Neuronal stem cell (in vitro differentiated cells): ENCODE results near the gene FNDC11.

ENCODE experiments used
- DNase-seq: peaks from one replicate; pipeline ENCODE4 v3.0.0-alpha.2; 2013; ENCODE audit warnings: low spot score
- H2AFZ ChIP-seq: one replicate; pipeline ENCODE4 v1.6.1; 2013; ENCODE audit warnings: mild to moderate bottlenecking, low read length, inconsistent platforms
- H2AK5ac ChIP-seq: 2 replicates; pipeline ENCODE4 v1.6.1; 2013; ENCODE audit warnings: low read depth, mild to moderate bottlenecking, inconsistent platforms, low read length, moderate library complexity, mixed read lengths
- H2BK120ac ChIP-seq: 2 replicates; pipeline ENCODE4 v1.6.1; 2013; ENCODE audit warnings: low read depth, mild to moderate bottlenecking, inconsistent platforms, low read length, moderate library complexity, mixed read lengths
- H2BK12ac ChIP-seq: one replicate; pipeline ENCODE4 v1.6.1; 2013; ENCODE audit warnings: low read length, inconsistent platforms
- H2BK15ac ChIP-seq: 2 replicates; pipeline ENCODE4 v1.6.1; 2013; ENCODE audit warnings: mild to moderate bottlenecking, low read length, inconsistent platforms, mixed read lengths
- H2BK5ac ChIP-seq: one replicate; pipeline ENCODE4 v1.6.1; 2013; ENCODE audit warnings: inconsistent platforms, mild to moderate bottlenecking, low read length, moderate library complexity
- H3K14ac ChIP-seq: one replicate; pipeline ENCODE4 v1.6.1; 2013; ENCODE audit warnings: low read length, inconsistent platforms
- H3K18ac ChIP-seq: 2 replicates; pipeline ENCODE4 v1.6.1; 2013; ENCODE audit warnings: low read length, inconsistent platforms
- H3K23ac ChIP-seq: 2 replicates; pipeline ENCODE4 v1.6.1; 2013; ENCODE audit warnings: low read depth, mild to moderate bottlenecking, mixed read lengths, low read length, inconsistent platforms; ENCODE audit not compliant: poor library complexity
- H3K27ac ChIP-seq: replicated peaks from 3 replicates; pipeline ENCODE4 v1.5.1; 2013; ENCODE audit warnings: low read length, inconsistent platforms
- H3K27me3 ChIP-seq, 3 experiments: 2 replicates each; pipeline ENCODE4 v1.6.1; 2013; ENCODE audit warnings: low read length in 3 of 3, mild to moderate bottlenecking in 2 of 3, inconsistent platforms in 1 of 3, low read depth in 1 of 3, mixed read lengths in 1 of 3, moderate library complexity in 1 of 3; ENCODE audit not compliant: control insufficient read depth in 3 of 3, insufficient read depth in 3 of 3
- H3K36me3 ChIP-seq, 2 donors: replicated peaks in 1 of 2; 2 replicates each; pipeline ENCODE4 v1.6.1; 2013; ENCODE audit warnings: low read length in 2 of 2; ENCODE audit not compliant: control insufficient read depth in 2 of 2, insufficient read depth in 2 of 2
- H3K4ac ChIP-seq: 2 replicates; pipeline ENCODE4 v1.6.1; 2013; ENCODE audit warnings: inconsistent platforms, mild to moderate bottlenecking, low read length, moderate library complexity
- H3K4me1 ChIP-seq, 2 donors: 1 replicate in 1 of 2; 2 replicates in 1 of 2; pipeline ENCODE4 v1.6.1; 2013; ENCODE audit warnings: low read length in 2 of 2, low read depth in 1 of 2; ENCODE audit not compliant: control insufficient read depth in 2 of 2, insufficient read depth in 1 of 2
- H3K4me2 ChIP-seq: one replicate; pipeline ENCODE4 v1.6.1; 2013; ENCODE audit warnings: mild to moderate bottlenecking, low read length, inconsistent platforms; ENCODE audit not compliant: insufficient read depth, poor library complexity, severe bottlenecking
- H3K4me3 ChIP-seq, 2 donors: 2 replicates each; pipeline ENCODE4 v1.5.1; 2013; ENCODE audit warnings: low read length in 2 of 2, mild to moderate bottlenecking in 2 of 2, inconsistent platforms in 1 of 2, moderate library complexity in 1 of 2
- H3K79me1 ChIP-seq: one replicate; pipeline ENCODE4 v1.6.1; 2013; ENCODE audit warnings: low read depth, mild to moderate bottlenecking, inconsistent platforms, low read length, moderate library complexity
- H3K9ac ChIP-seq: one replicate; pipeline ENCODE4 v1.6.1; 2013; ENCODE audit warnings: mild to moderate bottlenecking, low read depth, low read length, inconsistent platforms; ENCODE audit not compliant: poor library complexity
- H3K9me3 ChIP-seq, 2 donors: replicated peaks in 1 of 2; 2 replicates each; pipeline versions ENCODE3 to v1.6.1; 2013; ENCODE audit warnings: low read length in 2 of 2, mild to moderate bottlenecking in 2 of 2, inconsistent platforms in 1 of 2, low read depth in 1 of 2, mixed read lengths in 1 of 2, moderate library complexity in 1 of 2; ENCODE audit not compliant: control insufficient read depth in 2 of 2, insufficient read depth in 1 of 2
- H4K8ac ChIP-seq: one replicate; pipeline ENCODE4 v1.6.1; 2013; ENCODE audit warnings: low read depth, mild to moderate bottlenecking, inconsistent platforms, low read length, moderate library complexity
- H4K91ac ChIP-seq: one replicate; pipeline ENCODE4 v1.6.1; 2013; ENCODE audit warnings: low read length, low read depth, mild to moderate bottlenecking, inconsistent platforms; ENCODE audit not compliant: poor library complexity
- WGBS, 2 donors: extraction: QIAGEN DNeasy Blood & Tissue Kit; methylation state at CpG; one replicate each; pipeline ENCODE4 v1.1.7; 2013; ENCODE audit warnings: missing lambda C conversion rate in 2 of 2, mixed read lengths in 1 of 2; ENCODE audit not compliant: insufficient read length in 2 of 2, insufficient replicate concordance in 1 of 2; ENCODE audit errors: extremely low coverage in 2 of 2; 5-methylcytosine and 5-hydroxymethylcytosine counted together

The FNDC11 gene

GRCh38 chr20:63564036-63564810 is 10.3 kb downstream of the FNDC11 start:
- no peak overlapping the region for H2AK5ac ChIP-seq
- no peak overlapping the region for H3K4me2 ChIP-seq

GRCh38 chr20:63565021-63565698 is 11.2 kb downstream of the FNDC11 start:
- no peak overlapping the region for H2AK5ac ChIP-seq
- no peak overlapping the region for H3K4ac ChIP-seq
- no peak overlapping the region for H3K4me2 ChIP-seq
- H2BK5ac ChIP-seq = peak overlapping the region; percentile 24
- no peak overlapping the region for H4K91ac ChIP-seq
- no peaks in the 10 kb centered on the region for H3K27me3 ChIP-seq
- H2BK15ac ChIP-seq = no peak overlapping the region
- no peaks in the 10 kb centered on the region for H3K36me3 ChIP-seq
- H4K8ac ChIP-seq = no peak overlapping the region
- WGBS, 2 donors = no CpG with 5 or more reads among the region's 61 CpGs
- no peak overlapping the region for H2AFZ ChIP-seq
- H2BK120ac ChIP-seq = no peak overlapping the region
- DNase-seq = no peak
- peak overlapping the region; percentile 85 for H3K23ac ChIP-seq
- H3K4me1 ChIP-seq = no peaks in the 10 kb centered on the region
- no peak overlapping the region for H3K27ac ChIP-seq
- H3K9ac ChIP-seq = peak overlapping the region; percentile 53
- no peaks in the 10 kb centered on the region for H3K9me3 ChIP-seq
- H3K18ac ChIP-seq = peak overlapping the region; percentile 17
- H2BK12ac ChIP-seq = no peak overlapping the region
- peaks cover 1% of the 10 kb centered on the region for H3K79me1 ChIP-seq
- no peak overlapping the region for H3K14ac ChIP-seq
- no peak overlapping the region for H3K4me3 ChIP-seq

More at GRCh38 chr20:63564036-63564810, 10.3 kb downstream of the FNDC11 start:
- Histone ChIP-seq H3K27ac (no peak overlapping the region), H3K14ac (peak overlapping the region; percentile 4), H3K9ac (peak overlapping the region; percentile 60), H3K4me3 (no peak overlapping the region), H2AFZ (no peak overlapping the region), H3K23ac (peak overlapping the region; percentile 85), H2BK15ac (no peak overlapping the region), H3K27me3 (no peaks in the 10 kb centered on the region), H4K91ac (no peak overlapping the region), H3K79me1 (peaks cover 1% of the 10 kb centered on the region), H3K9me3 (no peaks in the 10 kb centered on the region), H3K18ac (peak overlapping the region; percentile 11), H3K36me3 (no peaks in the 10 kb centered on the region), H2BK12ac (peak overlapping the region; percentile 73), H3K4ac (no peak overlapping the region), H3K4me1 (no peaks in the 10 kb centered on the region), H2BK120ac (no peak overlapping the region), H2BK5ac (peak overlapping the region; percentile 66), H4K8ac (peak overlapping the region; percentile 82)
- no CpG with 5 or more reads among the region's 62 CpGs for WGBS, 2 donors
- DNase-seq = no peak

GRCh38 chr20:63565699-63566335 is 11.9 kb downstream of the FNDC11 start:
- Histone ChIP-seq H4K91ac (no peak overlapping the region), H2AFZ (no peak overlapping the region), H3K14ac (no peak overlapping the region), H3K18ac (no peak overlapping the region), H2BK5ac (peak overlapping the region; percentile 24), H3K27ac (no peak overlapping the region), H2BK120ac (no peak overlapping the region), H2BK12ac (no peak overlapping the region), H3K27me3 (no peaks in the 10 kb centered on the region), H4K8ac (no peak overlapping the region), H3K4ac (no peak overlapping the region), H3K4me1 (no peaks in the 10 kb centered on the region), H3K23ac (peak overlapping the region; percentile 5), H2AK5ac (no peak overlapping the region), H3K4me2 (no peak overlapping the region), H2BK15ac (no peak overlapping the region), H3K4me3 (no peak overlapping the region), H3K79me1 (peaks cover 1% of the 10 kb centered on the region), H3K36me3 (no peaks in the 10 kb centered on the region), H3K9me3 (no peaks in the 10 kb centered on the region), H3K9ac (peak overlapping the region; percentile 53)
- DNase-seq = no peak
- no CpG with 5 or more reads among the region's 43 CpGs for WGBS, 2 donors
